RWPE1 (cell line): ENCODE data around the gene COX14.

Experiments used
- CTCF ChIA-PET: fragments of 350-600 bp; sonication (Branson Sonifier 250); formaldehyde crosslinking; extraction: SDS; loops from one replicate; lab custom pipeline; 2021; lab: Yijun Ruan, JAX
- POLR2A ChIA-PET: fragments of 400-600 bp; formaldehyde crosslinking; extraction: SDS; loops from one replicate; lab custom pipeline; 2020; ENCODE audit warnings: antibody characterized with exemption; ENCODE audit not compliant: low non-redundant PET; lab: Yijun Ruan, JAX
- DNase-seq: peaks from one replicate; pipeline ENCODE4 v3.0.0; 2012; ENCODE audit warnings: low spot score
- H3K27ac ChIP-seq: fragments of 450-650 bp; 2 replicates; pipeline ENCODE4 v1.5.1; 2017
- CTCF ChIP-seq: fragments of 450-650 bp; conservative IDR thresholded peaks from 2 replicates; pipeline ENCODE4 v1.5.1; 2017; ENCODE audit warnings: low read depth, mild to moderate bottlenecking

COX14 gene

GRCh38 chr12:50109319-50109718 is 2.7 kb upstream of the COX14 start:
- no peak for TF ChIP-seq CTCF
- peak overlapping the region; percentile 92 for H3K27ac ChIP-seq
- POLR2A ChIA-PET = no interaction called here
- CTCF ChIA-PET = no interaction called here
- no peak for DNase-seq

GRCh38 chr12:50110127-50110761 is 1.8 kb upstream of the COX14 start:
- no peak for TF ChIP-seq CTCF
- H3K27ac ChIP-seq = peak overlapping the region; percentile 92
- CTCF ChIA-PET = interaction anchor here (0.6 to 3.0 kb wide), 7 partner anchors 9 to 570 kb away, joined by 4 to 27 read pairs (median 7); no protein-coding TSS in a partner anchor
- no peak for DNase-seq
- POLR2A ChIA-PET = no interaction called here

GRCh38 chr12:50110762-50111351 is 1.2 kb upstream of the COX14 start:
- peak overlapping the region; percentile 92 for H3K27ac ChIP-seq
- POLR2A ChIA-PET = interaction anchor here (1.0 kb wide), 1 partner anchor 56 kb away, joined by 5 read pairs; no protein-coding TSS in a partner anchor
- DNase-seq = no peak
- CTCF ChIA-PET = interaction anchor here (0.6 to 3.0 kb wide), 14 partner anchors 10 to 329 kb away, joined by 3 to 27 read pairs (median 5); no protein-coding TSS in a partner anchor
- TF ChIP-seq CTCF = no peak

GRCh38 chr12:50111395-50111692 is 692 bp upstream of the COX14 start:
- POLR2A ChIA-PET = interaction anchor here (0.6 to 1.1 kb wide), 5 partner anchors 9 to 283 kb away, joined by 3 to 12 read pairs (median 5); partner anchors contain the start of gene SMARCD1

GRCh38 chr12:50112456-50113218 is 601 bp downstream of the COX14 start:
- ChIA-PET POLR2A (interaction anchor here (0.6 to 1.1 kb wide), 4 partner anchors 15 to 874 kb away, joined by 3 to 4 read pairs (median 3); partner anchors contain the start of gene SMARCD1), CTCF (interaction anchor here (0.6 to 3.0 kb wide), 5 partner anchors 22 to 396 kb away, joined by 3 to 18 read pairs (median 4); partner anchors contain the start of genes AQP2 and SMARCD1)
- TF ChIP-seq CTCF = no peak
- peak; percentile 49 for DNase-seq
- H3K27ac ChIP-seq = peak overlapping the region; percentile 92

More at GRCh38 chr12:50111395-50111692, 692 bp upstream of the COX14 start:
- H3K27ac ChIP-seq = peak overlapping the region; percentile 92
- DNase-seq = no peak
- CTCF ChIA-PET = interaction anchor here (0.6 to 3.0 kb wide), 16 partner anchors 10 to 328 kb away, joined by 3 to 27 read pairs (median 5); partner anchors contain the start of gene SMARCD1
- TF ChIP-seq CTCF = no peak

GRCh38 chr12:50117057-50117622 is 5.1 kb downstream of the COX14 start:
- no peak for TF ChIP-seq CTCF
- POLR2A ChIA-PET = no interaction called here
- DNase-seq = no peak
- CTCF ChIA-PET = no interaction called here
- no peak overlapping the region for H3K27ac ChIP-seq
